Measurements from ENCODE around the gene UNC13C. TPM values are rescaled to one million over a fixed set of nuclear protein-coding genes. Genes with fewer than 3 reads are reported as not detected.

Gene UNC13C
- total RNA-seq, 1 donor = 0.81 TPM

DNA sequence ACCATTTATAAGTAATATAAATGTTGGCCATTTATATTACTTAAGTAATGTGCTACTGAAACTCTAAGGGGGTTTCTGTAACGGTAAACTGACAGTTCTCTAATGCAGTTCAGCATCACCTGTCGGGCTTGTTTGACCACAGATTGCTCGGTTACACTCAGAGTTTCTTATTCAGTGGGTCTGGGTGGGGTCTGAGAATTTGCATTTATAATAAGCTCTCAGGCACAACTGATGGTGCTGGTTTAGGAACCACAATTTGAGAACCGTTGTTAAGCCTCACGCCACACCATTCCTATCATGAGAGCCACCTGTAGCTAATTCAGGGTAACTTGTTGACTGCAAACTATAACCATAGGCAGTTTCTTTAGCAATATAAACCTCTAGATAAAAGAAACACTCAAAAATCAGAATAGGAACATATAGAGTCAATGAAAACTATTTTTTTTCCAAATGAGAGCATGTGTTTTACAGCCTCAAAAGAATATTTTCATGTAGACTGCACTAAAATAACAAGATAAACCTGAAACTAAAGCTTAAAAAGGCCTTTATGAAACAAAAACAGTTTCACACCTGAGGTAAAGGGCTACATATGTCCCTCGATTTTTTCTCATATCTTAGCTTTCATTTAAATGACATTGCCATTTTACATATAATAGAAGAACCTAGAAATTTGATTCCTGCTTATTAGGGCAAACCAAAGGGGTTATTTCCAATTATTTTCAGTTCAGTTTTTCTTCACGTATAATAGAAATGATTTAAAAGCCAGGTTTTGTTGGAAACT, 604.8 kb downstream of the UNC13C start:
- TF ChIP-seq, protein P1, sequence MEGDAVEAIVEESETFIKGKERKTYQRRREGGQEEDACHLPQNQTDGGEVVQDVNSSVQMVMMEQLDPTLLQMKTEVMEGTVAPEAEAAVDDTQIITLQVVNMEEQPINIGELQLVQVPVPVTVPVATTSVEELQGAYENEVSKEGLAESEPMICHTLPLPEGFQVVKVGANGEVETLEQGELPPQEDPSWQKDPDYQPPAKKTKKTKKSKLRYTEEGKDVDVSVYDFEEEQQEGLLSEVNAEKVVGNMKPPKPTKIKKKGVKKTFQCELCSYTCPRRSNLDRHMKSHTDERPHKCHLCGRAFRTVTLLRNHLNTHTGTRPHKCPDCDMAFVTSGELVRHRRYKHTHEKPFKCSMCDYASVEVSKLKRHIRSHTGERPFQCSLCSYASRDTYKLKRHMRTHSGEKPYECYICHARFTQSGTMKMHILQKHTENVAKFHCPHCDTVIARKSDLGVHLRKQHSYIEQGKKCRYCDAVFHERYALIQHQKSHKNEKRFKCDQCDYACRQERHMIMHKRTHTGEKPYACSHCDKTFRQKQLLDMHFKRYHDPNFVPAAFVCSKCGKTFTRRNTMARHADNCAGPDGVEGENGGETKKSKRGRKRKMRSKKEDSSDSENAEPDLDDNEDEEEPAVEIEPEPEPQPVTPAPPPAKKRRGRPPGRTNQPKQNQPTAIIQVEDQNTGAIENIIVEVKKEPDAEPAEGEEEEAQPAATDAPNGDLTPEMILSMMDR (IDR thresholded peaks at IDR 0.05; ENCODE audit: insufficient read depth, low read length) = no peak
- H3K4me3 ChIP-seq (ENCODE audit: low read depth, low read length) = no peak overlapping the region
- DNase-seq (ENCODE audit: low read depth) = no peak

DNA sequence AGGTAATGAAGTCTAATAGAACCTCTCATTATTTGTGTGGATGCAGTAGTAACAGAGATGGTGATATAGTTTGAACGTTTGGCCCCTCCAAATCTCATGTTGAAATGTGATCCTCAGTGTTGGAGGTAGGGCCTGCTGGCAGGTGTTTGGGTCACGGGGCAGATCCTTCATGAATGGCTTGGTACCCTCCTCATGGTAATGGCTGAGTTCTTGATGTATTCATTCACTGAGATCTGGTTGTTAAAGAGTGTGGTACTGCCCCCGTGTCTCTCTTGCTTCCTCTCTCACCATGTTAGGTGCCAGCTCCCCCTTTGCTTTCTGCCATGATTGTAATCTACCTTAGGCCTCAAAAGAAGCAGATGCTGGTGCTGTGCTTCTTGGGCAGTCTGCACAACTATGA, 606.8 kb downstream of the UNC13C start:
- TF ChIP-seq, protein P1 (IDR thresholded peaks at IDR 0.05; ENCODE audit: insufficient read depth, low read length) = no peak

DNA sequence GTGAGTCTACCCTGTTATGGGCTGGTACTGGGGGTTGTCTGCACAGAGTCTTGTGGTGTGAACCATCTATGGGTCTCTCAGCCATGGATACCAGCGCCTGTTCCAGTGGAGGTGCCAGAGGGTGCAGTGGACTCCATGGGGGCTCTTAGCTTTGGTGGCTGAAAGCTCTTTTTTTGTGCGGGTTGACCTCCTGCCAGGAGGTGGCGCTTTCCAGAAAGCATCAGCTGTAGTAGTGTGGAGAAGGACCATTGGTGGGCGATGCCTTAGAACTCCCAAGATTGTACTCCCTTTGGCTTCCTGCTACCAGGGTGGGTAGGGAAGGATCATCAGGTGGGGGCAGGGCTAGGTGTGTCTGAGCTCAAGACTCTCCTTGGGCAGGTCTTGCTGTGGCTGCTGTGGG, 615.9 kb downstream of the UNC13C start:
- TF ChIP-seq, protein P1 (IDR thresholded peaks at IDR 0.05; ENCODE audit: insufficient read depth, low read length) = no peak
- H3K4me3 ChIP-seq (ENCODE audit: low read depth, low read length) = no peak overlapping the region
- DNase-seq (ENCODE audit: low read depth) = no peak

More for the DNA sequence above, 606.8 kb downstream of the UNC13C start:
- no peak for DNase-seq (ENCODE audit: low read depth)
- no peak overlapping the region for H3K4me3 ChIP-seq (ENCODE audit: low read depth, low read length)

DNA sequence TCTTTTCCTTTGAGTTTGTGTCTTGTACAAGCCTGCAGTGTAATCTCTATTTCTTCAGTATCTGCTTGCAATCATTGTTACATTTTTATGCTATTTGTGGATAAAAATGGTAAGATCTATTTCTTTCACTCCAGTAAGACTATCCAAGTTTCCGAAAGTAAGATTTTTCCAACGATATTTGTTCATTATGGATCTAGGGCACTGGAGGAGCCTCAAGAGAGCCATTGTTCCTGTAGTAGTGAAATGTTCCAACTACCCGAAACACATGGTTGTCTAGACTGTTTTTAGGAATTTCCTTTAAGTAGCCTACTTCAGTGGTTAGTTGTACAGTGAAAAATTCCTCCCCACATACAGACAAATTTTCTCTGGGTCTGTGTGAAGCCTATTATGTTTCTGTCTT, 621.1 kb downstream of the UNC13C start:
- H3K4me3 ChIP-seq (ENCODE audit: low read depth, low read length) = no peak overlapping the region
- DNase-seq (ENCODE audit: low read depth) = no peak
- TF ChIP-seq, protein P1 (IDR thresholded peaks at IDR 0.05; ENCODE audit: insufficient read depth, low read length) = no peak

DNA sequence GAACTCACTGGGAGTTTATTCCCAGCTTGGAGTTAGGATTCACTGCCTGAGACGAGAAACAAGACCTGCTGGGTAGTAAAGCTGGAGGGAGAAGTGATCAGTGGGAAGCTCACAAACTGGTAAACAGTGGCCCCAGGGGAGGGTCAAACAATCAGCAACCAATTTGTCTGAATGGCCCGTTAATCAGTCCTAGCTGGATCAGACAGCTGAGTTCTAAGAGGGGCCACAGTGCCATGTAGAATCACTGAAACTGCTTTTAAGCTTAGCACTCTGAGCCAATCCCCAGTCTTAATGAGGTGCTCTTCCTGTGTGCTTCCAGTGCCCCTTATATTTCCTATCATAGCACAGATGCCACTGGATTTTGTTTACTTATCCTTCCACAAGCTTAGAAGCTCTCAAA, 626.8 kb downstream of the UNC13C start:
- H3K4me3 ChIP-seq (ENCODE audit: low read depth, low read length) = no peak overlapping the region
- no peak for DNase-seq (ENCODE audit: low read depth)
- TF ChIP-seq, protein P1 (IDR thresholded peaks at IDR 0.05; ENCODE audit: insufficient read depth, low read length) = no peak

DNA sequence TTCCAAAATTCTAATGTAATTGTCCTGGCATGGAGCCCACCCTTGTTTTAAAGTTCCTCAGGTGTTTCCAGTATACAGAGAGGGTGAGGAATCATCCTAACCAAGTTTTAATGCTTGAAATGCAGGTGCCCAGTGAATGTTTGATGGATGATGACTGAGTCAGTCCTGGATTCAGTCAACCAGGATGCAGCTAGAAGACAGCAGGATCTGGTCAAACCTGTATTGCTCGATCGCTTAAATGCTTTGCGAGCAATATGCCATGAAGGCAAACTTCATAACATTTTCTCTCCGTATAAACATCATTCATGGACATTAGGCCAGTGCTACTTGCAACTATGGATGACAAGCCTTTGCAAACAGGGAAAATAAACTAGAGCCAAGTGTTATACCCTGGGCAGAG, 627.3 kb downstream of the UNC13C start:
- DNase-seq (ENCODE audit: low read depth) = no peak
- H3K4me3 ChIP-seq (ENCODE audit: low read depth, low read length) = no peak overlapping the region
- TF ChIP-seq, protein P1 (IDR thresholded peaks at IDR 0.05; ENCODE audit: insufficient read depth, low read length) = no peak
